Liver (tissue), 3 donors: ENCODE results near the gene AKT3.

Source experiments
- CTCF ChIP-seq: fragments of 150-350 bp; IDR thresholded peaks from 2 replicates; pipeline ENCODE4 v1.5.1; 2017; ENCODE audit warnings: improper control_type of control experiment, low read depth, low read length; ENCODE audit not compliant: missing input control
- FOXA1 ChIP-seq: IDR thresholded peaks from 2 replicates; pipeline ENCODE4 v1.6.1; 2016; ENCODE audit warnings: antibody characterized with exemption
- GABPA ChIP-seq, 2 donors: IDR thresholded peaks in 1 of 2; conservative IDR thresholded peaks in 1 of 2; 2 replicates each; pipeline ENCODE4 v1.6.1; 2016; ENCODE audit warnings: antibody characterized with exemption in 2 of 2, mild to moderate bottlenecking in 1 of 2, moderate library complexity in 1 of 2
- HNF4A ChIP-seq, 2 donors: conservative IDR thresholded peaks; 2 replicates each; pipeline ENCODE4 v1.6.1; 2016; ENCODE audit warnings: antibody characterized with exemption in 2 of 2, mild to moderate bottlenecking in 2 of 2
- JUND ChIP-seq, 2 donors: IDR thresholded peaks; 2 replicates each; pipeline ENCODE4 v1.6.1; 2016; ENCODE audit warnings: antibody characterized with exemption in 2 of 2
- MAX ChIP-seq: IDR thresholded peaks from 2 replicates; pipeline ENCODE4 v1.6.1; 2016; ENCODE audit warnings: antibody characterized with exemption
- NR2F2 ChIP-seq: IDR thresholded peaks from 2 replicates; pipeline ENCODE4 v1.6.1; 2016; ENCODE audit warnings: antibody characterized with exemption
- RAD21 ChIP-seq, 2 donors: IDR thresholded peaks; 2 replicates each; pipeline ENCODE4 v1.6.1; 2016; ENCODE audit warnings: antibody characterized with exemption in 2 of 2, mild to moderate bottlenecking in 2 of 2
- REST ChIP-seq: IDR thresholded peaks from 2 replicates; pipeline ENCODE4 v1.6.1; 2016; ENCODE audit warnings: antibody characterized with exemption, mild to moderate bottlenecking
- RXRA ChIP-seq, 2 donors: IDR thresholded peaks; 2 replicates each; pipeline ENCODE4 v1.6.1; 2017 to 2018; ENCODE audit warnings: antibody characterized with exemption in 2 of 2, mild to moderate bottlenecking in 1 of 2
- TAF1 ChIP-seq: conservative IDR thresholded peaks from 2 replicates; pipeline ENCODE4 v1.6.1; 2016; ENCODE audit warnings: antibody characterized with exemption, mild to moderate bottlenecking
- YY1 ChIP-seq: IDR thresholded peaks from 2 replicates; pipeline ENCODE4 v1.6.1; 2016; ENCODE audit warnings: antibody characterized with exemption, mild to moderate bottlenecking
- ZBTB33 ChIP-seq: IDR thresholded peaks from 2 replicates; pipeline ENCODE4 v1.6.1; 2016; ENCODE audit warnings: antibody characterized with exemption
- donor health status: healthy.
- donor health status: healthy.

- TF ChIP-seq CTCF (no peak), FOXA1 (no peak), MAX (no peak), GABPA (IDR thresholded peaks at IDR 0.05 in 1 of 2, conservative IDR thresholded peaks at IDR 0.05 in 1 of 2) (no peak), RXRA (IDR thresholded peaks at IDR 0.05) (no peak), REST (no peak), ZBTB33 (no peak), TAF1 (no peak), RAD21 (IDR thresholded peaks at IDR 0.05) (no peak), NR2F2 (peak; percentile 20), YY1 (no peak), HNF4A (conservative IDR thresholded peaks at IDR 0.05) (no peak), JUND (IDR thresholded peaks at IDR 0.05) (no peak)
Observed at GRCh38 chr1:243790404-243790803, 59.6 kb downstream of the AKT3 start.
